HG03103 (cell line): ENCODE measurements around the gene ZNF234.
A peak's percentile ranks its signal among the peaks of the same experiment; 100 is the strongest.
"Not testable (repeated sequence)": the region's sequence is repeated elsewhere in the genome, so short reads cannot be mapped to it uniquely, and the experiment has no call there.

Experiments used
- ATAC-seq: cut with Tn5 transposase; IDR thresholded peaks from one replicate; pipeline ENCODE4 v1.9.1; 2021; ENCODE audit warnings: low read depth; ENCODE audit not compliant: unreplicated experiment

Gene ZNF234

DNA sequence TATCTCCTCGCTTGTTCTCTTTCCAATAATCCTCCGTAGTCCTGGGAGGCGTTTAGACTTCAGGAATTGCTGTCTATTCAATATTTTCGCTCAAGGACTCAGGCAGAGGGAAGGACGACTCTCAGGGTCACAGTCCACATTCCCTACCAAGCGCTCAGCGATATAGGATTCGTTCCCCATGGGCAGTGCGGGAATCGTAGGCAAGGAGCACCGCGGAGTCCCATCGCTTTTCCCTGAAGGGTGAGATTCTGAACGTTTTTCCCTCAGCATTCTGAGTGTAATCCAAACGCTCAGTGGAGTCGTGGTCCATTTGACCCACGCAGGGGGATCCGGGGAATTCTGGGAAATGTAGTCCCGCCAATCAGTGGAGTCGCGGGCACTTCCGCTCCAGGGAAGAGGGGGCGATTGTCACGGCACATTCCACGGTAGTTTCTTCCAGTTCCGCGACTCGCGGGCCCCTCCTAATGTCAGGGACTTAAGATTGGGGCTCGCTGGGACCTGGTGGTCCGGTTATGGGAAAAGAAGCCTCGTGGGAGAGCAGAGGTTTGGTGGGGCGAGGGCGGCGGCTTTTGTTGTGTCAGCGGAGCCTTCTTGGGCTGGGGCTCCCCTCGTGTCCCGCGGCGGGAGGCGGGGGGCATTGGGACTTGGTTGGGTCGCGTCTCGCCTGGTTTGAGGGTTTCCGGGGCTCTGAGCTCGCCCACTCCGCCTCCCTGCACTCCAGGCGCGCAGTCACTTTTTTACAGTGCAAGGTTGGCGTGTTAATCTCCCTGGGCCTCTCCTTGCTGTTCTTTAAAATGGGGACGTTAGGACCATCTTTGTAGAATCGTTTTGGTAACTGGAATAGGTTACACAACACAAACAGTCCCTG is at the start of gene ZNF234:
Gene ZNF234, plus strand, starts transcription at position 364 of the 868 bp plus-strand sequence. CDS start 3,079 bp downstream, outside the sequence.
- no peak for ATAC-seq

DNA sequence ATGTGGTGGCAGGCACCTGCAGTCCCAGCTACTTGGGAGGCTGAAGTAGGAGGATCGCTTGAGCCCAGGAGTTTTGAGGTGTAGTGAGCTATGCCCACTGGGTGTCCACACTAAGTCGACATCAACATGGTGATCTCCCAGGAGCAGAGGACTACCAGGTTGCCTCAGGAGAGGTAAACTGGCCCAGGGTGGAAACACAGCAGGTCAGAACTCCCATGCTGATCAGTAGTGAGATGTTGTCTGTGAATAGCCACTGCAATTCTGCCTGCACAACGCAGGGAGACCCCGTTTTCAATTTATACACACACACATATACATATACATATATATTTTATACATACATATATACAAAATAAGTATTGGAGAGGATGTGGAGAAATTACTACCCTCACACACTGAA is 49.2 kb upstream of the ZNF234 start:
- no peak for ATAC-seq

- peak; percentile 81 for ATAC-seq
These were observed 47.2 kb upstream of the ZNF234 start, which contains the start of gene ZNF224 for GRCh38 chr19:44093931-44094765. Gene ZNF224, plus strand, starts transcription at chr19:44094361. Its CDS starts 3,513 bp downstream, at chr19:44097874.

DNA sequence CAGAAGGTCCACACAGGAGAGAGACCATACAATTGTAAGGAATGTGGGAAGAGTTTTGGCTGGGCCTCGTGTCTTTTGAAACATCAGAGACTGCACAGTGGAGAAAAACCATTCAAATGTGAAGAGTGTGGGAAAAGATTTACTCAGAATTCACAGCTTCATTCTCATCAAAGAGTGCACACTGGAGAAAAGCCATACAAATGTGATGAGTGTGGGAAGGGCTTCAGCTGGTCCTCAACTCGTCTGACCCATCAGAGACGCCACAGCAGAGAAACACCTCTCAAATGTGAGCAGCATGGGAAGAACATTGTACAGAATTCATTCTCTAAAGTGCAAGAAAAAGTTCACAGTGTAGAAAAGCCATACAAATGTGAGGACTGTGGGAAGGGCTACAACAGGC is 33.6 kb upstream of the ZNF234 start:
- ATAC-seq = no peak

GRCh38 chr19:44109458-44109857 is 31.9 kb upstream of the ZNF234 start:
- ATAC-seq = no peak

GRCh38 chr19:44111910-44112463 is 29.4 kb upstream of the ZNF234 start:
- ATAC-seq = no peak

DNA sequence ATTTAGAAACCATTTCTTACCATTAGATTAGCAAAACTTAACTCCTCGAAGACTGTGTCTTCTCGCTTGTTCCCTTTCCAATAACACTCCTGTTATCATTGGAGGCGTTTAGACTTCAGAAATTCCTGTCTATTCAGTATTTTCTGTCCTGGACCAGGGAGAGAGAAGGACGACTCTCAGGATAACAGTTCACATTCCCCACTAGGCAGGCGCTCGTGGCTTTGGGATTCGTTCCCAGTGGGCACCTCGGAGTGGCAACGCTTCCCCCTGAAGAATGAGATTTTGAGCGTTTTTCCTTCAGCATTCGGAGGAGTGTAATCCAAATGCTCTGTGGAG is 28.6 kb upstream of the ZNF234 start:
- no peak for ATAC-seq

DNA sequence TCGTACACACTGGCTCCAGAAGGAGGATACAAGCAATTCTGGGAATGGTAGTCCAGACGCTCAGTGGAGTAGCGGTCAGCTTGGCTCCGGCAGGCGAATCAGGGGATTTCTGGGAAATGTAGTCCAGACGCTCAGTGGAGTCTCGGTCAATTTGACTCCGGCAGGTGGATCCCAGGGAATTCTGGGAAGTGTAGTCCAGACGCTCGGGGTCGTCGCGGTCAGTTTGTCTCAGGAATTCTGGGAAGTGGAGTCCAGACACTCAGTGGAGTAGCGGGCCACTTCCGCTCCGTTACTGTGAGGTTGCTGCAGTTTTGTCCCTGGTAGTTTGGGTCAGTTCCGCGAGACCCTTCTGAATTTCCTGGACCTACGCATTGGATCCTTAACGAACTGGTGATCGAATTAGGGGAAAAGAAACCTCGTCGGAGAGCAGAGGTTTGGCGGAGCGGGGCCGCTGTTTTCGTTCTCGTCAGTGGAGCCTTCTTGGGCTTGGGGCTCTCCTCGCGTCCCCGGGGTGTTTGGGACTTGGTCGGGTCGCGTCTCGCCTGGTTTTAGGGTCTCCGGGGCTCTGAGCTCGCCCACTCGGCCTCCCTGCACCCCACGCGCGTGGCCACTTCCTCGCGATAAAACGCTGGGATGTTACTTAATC is 28.1 kb upstream of the ZNF234 start, which contains the start of gene ZNF225:
Gene ZNF225, plus strand, starts transcription at position 262 of the 646 bp plus-strand sequence. CDS start 2,429 bp downstream, outside the sequence.
- ATAC-seq = peak; percentile 82

DNA sequence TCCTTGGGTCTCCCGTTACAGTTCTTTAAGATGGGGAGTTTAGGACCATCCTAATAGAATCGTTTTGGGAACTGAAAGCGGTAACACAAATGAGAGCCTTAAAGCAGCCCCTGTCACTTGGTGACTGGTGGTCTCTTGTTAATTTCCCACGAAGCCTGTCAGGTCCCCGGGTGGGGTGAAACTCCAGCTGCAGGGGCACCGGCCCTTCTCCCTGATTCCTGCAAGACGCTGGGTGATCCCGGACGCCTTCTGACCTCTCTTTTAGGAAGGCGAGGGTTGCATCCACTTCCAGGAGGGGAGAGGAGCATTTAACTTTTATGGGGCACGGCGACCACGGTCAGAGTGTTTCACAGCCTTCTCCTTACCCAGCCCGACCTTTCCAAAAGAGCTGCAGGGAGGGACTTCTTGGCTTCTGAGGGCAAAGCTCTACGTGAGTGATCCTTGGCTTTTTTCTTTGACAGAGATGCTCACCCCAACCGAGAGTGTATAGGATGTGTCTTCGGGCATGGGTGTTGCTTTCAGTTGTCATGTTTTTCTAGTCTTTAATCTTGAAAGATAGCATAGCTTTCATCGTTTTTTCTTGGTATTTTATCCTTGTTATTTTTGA is 27.5 kb upstream of the ZNF234 start:
- ATAC-seq = peak; percentile 13

GRCh38 chr19:44121162-44121561 is 20.2 kb upstream of the ZNF234 start:
- ATAC-seq = not testable (repeated sequence)

DNA sequence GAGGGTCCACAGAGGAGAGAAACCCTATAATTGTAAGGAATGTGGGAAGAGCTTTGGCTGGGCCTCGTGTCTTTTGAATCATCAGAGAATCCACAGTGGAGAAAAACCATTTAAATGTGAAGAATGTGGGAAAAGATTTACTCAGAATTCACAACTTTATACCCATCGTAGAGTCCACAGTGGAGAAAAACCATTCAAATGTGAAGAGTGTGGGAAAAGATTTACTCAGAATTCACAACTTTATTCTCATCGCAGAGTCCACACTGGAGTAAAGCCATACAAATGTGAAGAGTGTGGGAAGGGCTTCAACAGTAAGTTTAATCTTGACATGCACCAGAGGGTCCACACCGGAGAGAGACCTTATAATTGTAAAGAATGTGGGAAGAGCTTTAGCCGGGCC is 9.4 kb upstream of the ZNF234 start:
- ATAC-seq = no peak

DNA sequence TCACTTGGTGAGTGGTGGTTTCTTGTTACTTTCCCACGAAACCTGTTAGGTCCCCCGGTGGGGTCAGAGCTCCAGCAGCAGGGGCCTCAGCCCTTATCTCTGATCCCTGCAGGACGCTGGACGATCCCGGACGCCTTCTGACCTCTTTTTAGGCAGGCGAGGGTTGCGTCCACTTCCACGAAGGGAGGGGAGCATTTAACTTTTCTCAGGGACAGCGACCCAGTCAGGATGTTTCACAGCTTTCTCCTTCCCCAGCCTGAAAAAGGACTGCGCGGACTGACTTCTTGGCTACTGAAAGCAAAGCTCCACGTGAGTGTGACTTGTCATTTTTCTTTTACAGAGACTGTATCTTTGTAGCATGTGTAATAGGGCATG is 692 bp downstream of the ZNF234 start:
- ATAC-seq = no peak

GRCh38 chr19:44149776-44150175 is 8.4 kb downstream of the ZNF234 start:
- ATAC-seq = no peak

DNA sequence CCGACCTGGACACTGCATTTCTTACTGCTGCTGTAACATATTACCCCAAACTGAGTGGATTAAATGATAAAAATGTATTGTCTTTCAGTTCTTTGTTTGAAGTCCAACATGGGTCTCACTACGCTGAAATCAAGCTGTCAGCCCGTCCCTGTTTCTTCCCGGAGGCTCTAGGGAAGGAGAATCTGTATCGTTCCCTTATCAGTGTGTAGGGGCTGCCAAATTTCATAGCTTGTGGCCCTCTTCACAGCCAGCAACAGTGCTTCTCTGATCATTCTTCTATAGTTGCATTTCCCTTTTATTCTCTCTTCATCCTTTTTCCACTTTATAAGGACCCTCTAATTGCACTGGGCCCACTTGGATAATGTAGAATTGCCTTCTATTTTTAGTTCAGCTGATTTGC is 10.1 kb downstream of the ZNF234 start:
- no peak for ATAC-seq

- no peak for ATAC-seq
These were observed 15.1 kb downstream of the ZNF234 start for GRCh38 chr19:44156475-44156874.

- no peak for ATAC-seq
These were observed 22.4 kb downstream of the ZNF234 start for GRCh38 chr19:44163789-44164188.

DNA sequence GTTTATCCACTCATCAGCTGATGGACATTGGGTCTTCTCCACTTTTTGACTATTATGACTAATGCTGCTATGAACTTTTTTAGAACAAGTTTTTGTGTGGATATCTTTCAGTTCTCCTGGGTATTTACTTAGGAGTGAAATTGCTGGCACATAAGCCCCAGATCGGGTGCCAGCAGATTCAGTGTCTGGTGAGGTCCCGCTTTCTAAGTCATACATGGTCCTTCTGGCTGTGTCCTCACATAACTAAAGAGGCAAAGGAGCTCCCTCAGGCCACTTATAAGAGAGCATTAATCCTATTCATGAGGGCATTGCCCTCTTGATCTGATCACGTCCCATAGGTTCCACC is 22.9 kb downstream of the ZNF234 start:
- ATAC-seq = peak; percentile 9

- peak; percentile 78 for ATAC-seq
These were observed 23.5 kb downstream of the ZNF234 start, which contains the start of gene ZNF226 for GRCh38 chr19:44164673-44165512. Gene ZNF226, plus strand, starts transcription at chr19:44165100. Its CDS starts 4,981 bp downstream, at chr19:44170081.

DNA sequence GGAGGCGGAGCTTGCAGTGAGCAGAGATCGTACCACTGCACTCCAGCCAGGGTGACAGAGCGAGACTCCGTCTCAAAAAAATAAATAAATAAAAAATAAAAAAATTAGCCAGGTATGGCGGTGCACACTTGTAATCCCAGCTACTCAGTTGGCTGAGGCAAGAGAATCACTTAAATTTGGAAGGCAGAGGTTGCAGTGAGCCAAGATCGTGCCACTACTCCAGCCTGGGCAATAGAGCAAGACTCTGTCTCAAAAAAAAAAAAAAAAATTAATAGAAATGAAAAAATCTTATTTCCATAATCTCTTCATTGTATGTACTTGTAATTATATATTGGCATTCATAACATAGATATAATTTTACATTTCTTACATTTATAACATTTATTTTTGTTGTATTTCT is 29.3 kb downstream of the ZNF234 start:
- not testable (repeated sequence) for ATAC-seq
